PC-3 (cell line): ENCODE data around the gene CNR2.

ENCODE experiments used
- CTCF ChIP-seq: fragments of 300-600 bp; sonication (generic); conservative IDR thresholded peaks from 2 replicates; pipeline ENCODE4 v1.5.1; 2017; ENCODE audit warnings: antibody characterized with exemption, low read depth, mild to moderate bottlenecking, low read length
- EZH2phosphoT487 ChIP-seq: fragments of 300-600 bp; sonication (generic); IDR thresholded peaks from 2 replicates; pipeline ENCODE4 v1.6.1; 2018; ENCODE audit warnings: mild to moderate bottlenecking, antibody characterized with exemption, low read length, borderline replicate concordance

GRCh38 chr1:23865543-23865930, 47.6 kb downstream of the CNR2 start:
- TF ChIP-seq EZH2phosphoT487: no peak
- no peak for TF ChIP-seq CTCF
